PC-3 (cell line): Measurements from ENCODE around the gene TTLL10.

Source experiments
- EZH2 ChIP-seq: fragments of 300-600 bp; sonication (generic); IDR thresholded peaks from one replicate; pipeline ENCODE4 v1.6.1; 2017; ENCODE audit warnings: antibody characterized with exemption, mild to moderate bottlenecking, low read length; ENCODE audit not compliant: unreplicated experiment
- EZH2phosphoT487 ChIP-seq: fragments of 300-600 bp; sonication (generic); IDR thresholded peaks from 2 replicates; pipeline ENCODE4 v1.6.1; 2018; ENCODE audit warnings: mild to moderate bottlenecking, antibody characterized with exemption, low read length, borderline replicate concordance
- TF ChIP-seq, protein P1 (sequence below): fragments of 300-600 bp; sonication (generic); conservative IDR thresholded peaks from 2 replicates; pipeline ENCODE4 v1.5.1; 2017; ENCODE audit warnings: antibody characterized with exemption, low read depth, mild to moderate bottlenecking, low read length

DNA sequence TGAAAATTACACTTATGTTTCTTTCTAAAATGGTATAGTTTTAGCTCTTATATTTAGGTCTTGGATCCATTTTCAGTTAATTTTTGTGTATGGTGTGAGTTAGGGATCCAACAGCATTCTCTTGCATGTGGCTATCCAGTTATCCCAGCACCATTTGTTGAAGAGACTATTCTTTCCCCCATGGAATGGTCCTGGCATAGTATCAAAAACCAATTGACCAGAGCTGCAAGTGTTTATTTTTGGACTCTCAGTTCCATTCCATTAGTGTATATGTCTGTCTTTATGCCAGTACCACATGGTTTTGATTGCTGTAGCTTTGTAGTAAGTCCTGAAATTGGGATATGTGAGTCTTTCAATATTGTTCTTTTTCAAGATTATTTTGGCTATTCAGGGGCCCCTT, 14.3 kb downstream of the TTLL10 start:
- no peak for TF ChIP-seq EZH2
- TF ChIP-seq, protein P1, sequence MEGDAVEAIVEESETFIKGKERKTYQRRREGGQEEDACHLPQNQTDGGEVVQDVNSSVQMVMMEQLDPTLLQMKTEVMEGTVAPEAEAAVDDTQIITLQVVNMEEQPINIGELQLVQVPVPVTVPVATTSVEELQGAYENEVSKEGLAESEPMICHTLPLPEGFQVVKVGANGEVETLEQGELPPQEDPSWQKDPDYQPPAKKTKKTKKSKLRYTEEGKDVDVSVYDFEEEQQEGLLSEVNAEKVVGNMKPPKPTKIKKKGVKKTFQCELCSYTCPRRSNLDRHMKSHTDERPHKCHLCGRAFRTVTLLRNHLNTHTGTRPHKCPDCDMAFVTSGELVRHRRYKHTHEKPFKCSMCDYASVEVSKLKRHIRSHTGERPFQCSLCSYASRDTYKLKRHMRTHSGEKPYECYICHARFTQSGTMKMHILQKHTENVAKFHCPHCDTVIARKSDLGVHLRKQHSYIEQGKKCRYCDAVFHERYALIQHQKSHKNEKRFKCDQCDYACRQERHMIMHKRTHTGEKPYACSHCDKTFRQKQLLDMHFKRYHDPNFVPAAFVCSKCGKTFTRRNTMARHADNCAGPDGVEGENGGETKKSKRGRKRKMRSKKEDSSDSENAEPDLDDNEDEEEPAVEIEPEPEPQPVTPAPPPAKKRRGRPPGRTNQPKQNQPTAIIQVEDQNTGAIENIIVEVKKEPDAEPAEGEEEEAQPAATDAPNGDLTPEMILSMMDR, result no peak
- TF ChIP-seq EZH2phosphoT487, result no peak
